OCI-LY7 (cell line): ENCODE measurements around the gene MRPL19. TPM values are rescaled to one million over a fixed set of nuclear protein-coding genes. Genes with fewer than 3 reads are reported as not detected.

Source experiments
- BruUV-seq: library from RNA; stranded (reverse); fragments of 400-500 nt; replicated peaks from 2 replicates; lab custom pipeline; 2021; lab: Mats Ljungman, UMichigan
- CTCF ChIA-PET: fragments of 300-600 bp; sonication (Branson Sonifier 250); formaldehyde crosslinking; loops from one replicate; lab custom pipeline; 2022; ENCODE audit warnings: antibody characterized with exemption; ENCODE audit not compliant: unreplicated experiment; lab: Charles Lee
- POLR2A ChIA-PET: fragments of 300-600 bp; sonication (Branson Sonifier 250); formaldehyde crosslinking; loops from one replicate; lab custom pipeline; 2022; ENCODE audit warnings: antibody characterized with exemption; lab: Charles Lee
- DNase-seq: peaks from one replicate; pipeline ENCODE4 v3.0.0-alpha.2; 2015; ENCODE audit warnings: low spot score
- H2AFZ ChIP-seq: fragments of 200-600 bp; sonication (generic), shearing (Covaris generic); 2 replicates; pipeline ENCODE4 v1.6.1; 2014; ENCODE audit warnings: mild to moderate bottlenecking, antibody characterized with exemption, low read length, moderate library complexity
- H3K27ac ChIP-seq: fragments of 200-600 bp; sonication (generic); 2 replicates; pipeline ENCODE4 v1.5.1; 2014; ENCODE audit warnings: mixed run types, low read depth, mild to moderate bottlenecking, moderate library complexity, low read length, inconsistent platforms; ENCODE audit not compliant: poor library complexity, severe bottlenecking
- H3K36me3 ChIP-seq: fragments of 200-600 bp; sonication (generic); 2 replicates; pipeline ENCODE4 v1.6.1; 2014; ENCODE audit warnings: mild to moderate bottlenecking, antibody characterized with exemption, low read length, moderate library complexity, mixed read lengths; ENCODE audit not compliant: insufficient read depth
- H3K4me1 ChIP-seq: fragments of 200-600 bp; sonication (generic); 2 replicates; pipeline ENCODE4 v1.5.1; 2014; ENCODE audit warnings: mild to moderate bottlenecking, low read length; ENCODE audit not compliant: insufficient read depth, poor library complexity, severe bottlenecking
- H3K4me2 ChIP-seq: fragments of 200-600 bp; sonication (generic); 2 replicates; pipeline ENCODE4 v1.6.1; 2014; ENCODE audit warnings: mild to moderate bottlenecking, low read length
- H3K4me3 ChIP-seq: fragments of 200-600 bp; sonication (generic); 2 replicates; pipeline ENCODE4 v1.5.1; 2014; ENCODE audit warnings: mild to moderate bottlenecking, low read depth, low read length; ENCODE audit not compliant: poor library complexity, severe bottlenecking
- H3K79me2 ChIP-seq: fragments of 200-600 bp; sonication (generic); 2 replicates; pipeline ENCODE4 v1.6.1; 2016; ENCODE audit warnings: low read depth, mild to moderate bottlenecking, low read length, moderate library complexity, mixed read lengths; ENCODE audit not compliant: insufficient read depth
- H3K9me2 ChIP-seq: fragments of 200-600 bp; sonication (generic); 2 replicates; pipeline ENCODE4 v1.6.1; 2016; ENCODE audit warnings: mild to moderate bottlenecking, low read length, mixed read lengths; ENCODE audit not compliant: insufficient read depth
- H3K9me3 ChIP-seq: fragments of 200-600 bp; sonication (generic); 2 replicates; pipeline ENCODE4 v1.6.1; 2014; ENCODE audit warnings: mild to moderate bottlenecking, mixed run types, low read length, mixed read lengths
- H4K20me1 ChIP-seq: fragments of 200-600 bp; sonication (generic); 2 replicates; pipeline ENCODE4 v1.6.1; 2014; ENCODE audit warnings: mild to moderate bottlenecking, antibody characterized with exemption, low read length, moderate library complexity, mixed read lengths; ENCODE audit not compliant: insufficient read depth
- CTCF ChIP-seq: fragments of 200-600 bp; sonication (generic); conservative IDR thresholded peaks from 2 replicates; pipeline ENCODE4 v1.5.1; 2014; ENCODE audit warnings: mild to moderate bottlenecking, antibody characterized with exemption, low read length, moderate library complexity, mixed read lengths
- EZH2phosphoT487 ChIP-seq: fragments of 200-600 bp; sonication (generic); IDR thresholded peaks from 2 replicates; pipeline ENCODE4 v1.6.1; 2018; ENCODE audit warnings: low read depth, borderline replicate concordance, mild to moderate bottlenecking, mixed run types, antibody characterized with exemption, low read length, moderate library complexity, mixed read lengths
- intact Hi-C: fragments of 100-400 bp; cut with micrococcal nuclease; formaldehyde crosslinking; loops from one replicate; pipeline ENCODE4 v1.10.0; 2022; ENCODE audit not compliant: unreplicated experiment
- small RNA-seq: library from RNA; depleted of rRNA; stranded (forward); fragments of <200 nt; gene quantifications from one replicate; pipeline ENCODE3, GENCODE V24; 2014
- total RNA-seq, 2 experiments: library from RNA; depleted of rRNA in 1 of 2; stranded (reverse); fragments of >200 nt in 1 of 2; shearing (Covaris generic) in 1 of 2; gene quantifications; 2 replicates each; pipeline ENCODE4 v1.2.3, GENCODE V29; 2014 to 2022

The MRPL19 gene
- total RNA-seq, 2 experiments from 2014 or later, result 42.6 to 52.7 TPM

GRCh38 chr2:75737961-75738360 is 91.4 kb downstream of the MRPL19 start:
- Histone ChIP-seq H3K4me2 (no peak overlapping the region), H3K4me3 (no peak overlapping the region), H4K20me1 (no peaks in the 10 kb centered on the region), H3K9me3 (no peaks in the 10 kb centered on the region), H2AFZ (no peak overlapping the region), H3K27ac (no peak overlapping the region), H3K36me3 (no peaks in the 10 kb centered on the region), H3K4me1 (no peaks in the 10 kb centered on the region), H3K9me2 (no peaks in the 10 kb centered on the region), H3K79me2 (no peaks in the 10 kb centered on the region)
- CTCF ChIA-PET, result no interaction called here
- POLR2A ChIA-PET, result no interaction called here
- BruUV-seq, result no TSS peak
- DNase-seq, result no peak
- intact Hi-C loops, result no loop called here
- TF ChIP-seq CTCF, result no peak
- no peak for TF ChIP-seq EZH2phosphoT487

Small RNAs within 50 kb of the gene (small RNA-seq; reads per million reads assigned to genes)
- not detected for gene RF00012

Other genes with a start within 250 kb of the MRPL19 start
- not detected in 2 replicates for gene EVA1A, start 85.8 kb upstream of the MRPL19 start, total RNA-seq (2014; rRNA removed; shearing (Covaris generic))
- not detected in 2 replicates for gene EVA1A, start 85.8 kb upstream of the MRPL19 start, total RNA-seq (2022)
- gene GCFC2, start 64.1 kb downstream of the MRPL19 start, total RNA-seq (2014; rRNA removed; shearing (Covaris generic)), result 21.8 and 29.0 TPM in 2 replicates
- gene GCFC2, start 64.1 kb downstream of the MRPL19 start, total RNA-seq (2022), result 17.3 and 19.3 TPM in 2 replicates